Left colon (tissue), 2 donors: ENCODE results near the gene ABHD17B. TPM values are rescaled to one million over a fixed set of nuclear protein-coding genes. Genes with fewer than 3 reads are reported as not detected.

ENCODE experiments used
- ATAC-seq: fragments of 200-7000 bp; cut with Tn5 transposase; one replicate; pipeline ENCODE4 v1.9.1; 2020; ENCODE audit warnings: mild to moderate bottlenecking, moderate library complexity
- DNase-seq, 2 donors: peaks; one replicate each; pipeline ENCODE4 v3.0.0-alpha.2; 2020
- intact Hi-C, 2 donors: fragments of 100-400 bp; cut with DNase I in 1 of 2; cut with micrococcal nuclease in 1 of 2; formaldehyde crosslinking; loops; one replicate each; pipeline versions ENCODE4 v1.11.2 to v1.14.0; 2022; cut with DNase I, micrococcal nuclease
- total RNA-seq, 2 donors: library from RNA; stranded (reverse); fragmentation: NEBNext Ultra II Directional; extraction: Animal tissue kit (Norgen Biotek cat#: 25700); gene quantifications; one replicate each; pipeline ENCODE4 v1.2.1, GENCODE V29; 2021
- donor health status: DM: no; HTN: no; CAD: no.
- donor health status: DM: yes; HTN: yes; CAD: no.

The ABHD17B gene
- total RNA-seq, 2 donors from 2014 or later, result 28.1 to 33.2 TPM

DNA sequence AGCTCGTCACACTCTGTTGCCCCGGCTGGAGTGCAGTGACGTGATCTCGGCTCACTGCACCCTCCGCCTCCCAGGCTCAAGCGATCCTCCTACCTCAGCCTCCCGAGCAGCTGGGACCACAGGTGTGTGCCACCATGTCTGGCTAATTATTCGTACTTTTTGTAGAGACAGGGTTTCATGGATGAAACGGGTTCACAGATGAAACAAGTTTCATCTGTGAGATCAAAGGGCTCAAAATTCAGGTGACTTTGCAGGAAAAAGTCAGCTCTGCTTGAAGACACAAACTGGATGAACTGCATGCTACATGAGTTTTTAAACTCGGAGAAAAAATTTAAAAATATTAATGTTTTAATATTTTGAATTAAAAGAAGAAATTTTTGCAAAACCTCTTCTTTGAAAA, 24.5 kb downstream of the ABHD17B start:
- intact Hi-C loops, result no loop called here
- DNase-seq (no peak), ATAC-seq (no peak)

DNA sequence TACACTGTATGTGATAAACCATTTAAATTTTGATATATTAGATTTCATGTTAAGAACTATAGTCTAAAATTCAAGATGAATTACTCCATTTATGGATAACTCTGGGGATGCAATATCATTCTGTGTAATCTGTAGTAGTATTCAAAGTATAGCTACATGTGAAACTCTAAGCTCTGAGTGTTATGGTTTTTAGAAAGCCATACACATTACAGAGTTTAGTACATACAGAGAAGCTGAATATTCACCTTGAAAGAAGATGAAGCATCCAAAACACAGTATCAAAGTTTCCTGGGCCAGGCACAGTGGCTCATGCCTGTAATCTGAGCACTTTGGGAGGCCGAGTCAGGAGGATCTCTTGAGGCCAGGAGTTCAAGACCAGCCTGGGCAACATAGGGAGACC, 25.0 kb downstream of the ABHD17B start:
- intact Hi-C loops, result no loop called here
- DNase-seq (no peak), ATAC-seq (no peak)

DNA sequence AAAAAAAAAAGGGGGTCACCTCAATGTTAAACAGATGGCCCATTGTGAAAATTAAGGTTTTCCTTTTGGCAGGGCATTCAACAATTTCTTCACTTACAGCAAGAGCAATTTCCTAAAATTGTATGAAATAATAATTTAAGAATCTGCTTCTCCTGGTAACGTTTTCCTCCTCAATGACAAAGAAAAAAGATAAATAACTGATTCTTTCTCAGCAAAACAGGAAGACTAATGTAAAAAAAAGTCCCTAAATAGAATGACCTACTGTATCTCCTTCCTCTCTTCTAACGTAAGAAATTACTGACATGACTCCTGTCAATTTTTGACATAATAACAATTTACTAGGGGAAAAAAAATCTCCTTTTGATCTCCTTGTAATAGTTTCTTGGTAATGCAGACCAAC, 25.5 kb downstream of the ABHD17B start:
- ATAC-seq (no peak), DNase-seq (no peak)
- intact Hi-C loops, result no loop called here

DNA sequence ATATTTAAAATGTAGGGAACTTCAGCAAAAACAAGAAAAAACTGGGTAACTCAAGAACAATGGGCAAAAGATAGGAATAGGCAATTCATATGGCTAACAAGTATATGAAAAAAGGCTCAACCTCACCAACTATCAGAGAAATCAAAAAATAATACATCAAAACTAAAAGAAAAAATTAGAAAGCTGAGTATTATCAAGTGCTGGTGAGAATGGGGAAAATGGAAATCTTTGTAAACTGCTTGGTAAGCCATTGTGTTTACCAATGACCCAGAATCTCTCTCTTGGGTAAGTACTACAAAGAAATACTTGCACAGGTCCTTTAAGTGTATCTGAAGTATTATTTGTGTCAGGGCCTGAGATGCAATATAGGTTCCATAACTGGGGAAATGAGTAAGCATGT, 27.0 kb downstream of the ABHD17B start:
- DNase-seq, result no peak
- ATAC-seq, result no peak
- intact Hi-C loops, result no loop called here

DNA sequence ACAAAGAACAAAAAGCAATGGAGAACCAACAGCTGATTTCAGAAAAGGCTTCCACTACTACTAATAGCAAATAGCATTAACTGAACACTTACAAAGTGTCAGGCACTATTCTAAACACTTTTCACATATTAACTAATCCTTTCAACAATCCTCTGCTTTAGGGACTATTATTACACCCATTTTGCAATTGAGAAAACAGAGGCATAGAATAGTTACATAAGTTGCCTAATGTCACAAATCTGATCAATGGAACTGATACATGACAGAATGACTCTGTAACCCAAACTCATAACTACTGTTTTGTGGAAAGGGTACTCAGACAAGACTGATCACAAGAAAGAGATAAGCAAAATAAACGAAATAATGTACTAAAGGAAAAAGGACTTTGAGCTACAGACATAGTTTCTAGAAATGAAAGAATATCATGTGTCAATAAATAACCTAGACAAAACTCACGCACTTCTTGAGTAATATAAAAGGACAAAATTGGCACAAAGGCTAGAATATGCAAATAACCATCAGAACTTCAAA, 31.3 kb downstream of the ABHD17B start:
- DNase-seq (no peak), ATAC-seq (no peak)
- intact Hi-C loops, result no loop called here

DNA sequence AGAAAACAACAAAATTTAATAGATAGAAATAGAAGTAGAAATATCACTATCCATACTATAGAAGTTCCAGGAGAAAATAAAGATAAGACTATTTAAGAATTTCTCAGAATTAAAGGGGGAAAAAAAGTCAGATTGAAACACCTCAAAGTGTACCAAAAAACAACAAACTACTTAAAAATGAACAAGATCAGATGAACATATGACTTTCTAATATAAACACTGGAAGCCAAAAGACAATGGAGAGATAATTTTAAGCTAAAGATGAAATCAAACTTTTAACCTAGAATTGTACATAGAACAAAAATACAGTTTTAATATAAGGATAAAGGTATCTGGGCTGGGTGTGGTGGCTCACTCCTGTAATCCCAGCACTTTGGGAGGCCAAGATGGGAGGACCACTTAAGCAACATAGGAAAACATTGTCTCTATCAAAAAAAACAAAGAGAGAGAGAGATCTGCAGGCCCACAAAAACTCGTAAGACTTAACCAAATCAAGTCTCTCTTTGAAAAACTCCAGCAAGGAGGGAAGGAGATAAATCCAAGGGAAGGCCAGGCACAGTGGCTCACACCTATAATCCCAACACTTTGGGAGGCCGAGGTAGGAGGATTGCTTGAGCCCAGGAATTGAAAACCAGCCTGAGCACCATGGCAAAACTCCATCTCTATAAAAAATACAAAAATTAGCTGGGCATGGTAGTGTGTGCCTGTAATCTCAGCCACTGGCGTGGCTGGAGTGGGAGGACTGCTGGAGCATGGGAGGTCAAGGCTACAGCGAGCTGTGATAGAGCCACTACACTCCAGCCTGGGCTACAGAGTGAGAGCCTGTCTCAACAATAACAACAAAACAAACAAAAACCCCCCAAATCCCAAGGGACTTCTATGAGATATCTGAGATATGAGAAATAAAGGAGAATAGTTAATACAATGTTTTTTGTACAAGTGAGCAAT, 32.4 kb downstream of the ABHD17B start:
- no peak for ATAC-seq
- intact Hi-C loops, result no loop called here
- DNase-seq, result no peak

DNA sequence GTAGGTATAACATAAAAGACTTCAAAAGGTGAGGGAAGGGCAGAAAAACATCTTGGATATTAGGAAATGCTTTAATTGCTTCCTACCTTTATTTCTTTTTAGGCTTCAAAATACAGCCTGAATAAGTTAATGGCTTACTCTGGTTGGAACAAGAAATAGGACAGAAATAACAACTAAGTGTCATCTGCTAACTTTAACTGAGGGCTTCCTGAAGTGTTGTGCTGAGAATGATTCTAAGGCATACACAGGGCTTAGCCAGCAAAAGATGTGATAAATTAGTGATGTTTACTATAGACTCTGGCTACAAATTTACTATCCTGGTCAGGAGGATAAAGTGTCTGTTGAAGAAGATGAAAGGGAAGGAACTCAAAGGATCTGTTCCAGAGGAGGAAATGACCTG, 34.2 kb downstream of the ABHD17B start:
- intact Hi-C loops, result no loop called here
- no peak for DNase-seq
- no peak for ATAC-seq

DNA sequence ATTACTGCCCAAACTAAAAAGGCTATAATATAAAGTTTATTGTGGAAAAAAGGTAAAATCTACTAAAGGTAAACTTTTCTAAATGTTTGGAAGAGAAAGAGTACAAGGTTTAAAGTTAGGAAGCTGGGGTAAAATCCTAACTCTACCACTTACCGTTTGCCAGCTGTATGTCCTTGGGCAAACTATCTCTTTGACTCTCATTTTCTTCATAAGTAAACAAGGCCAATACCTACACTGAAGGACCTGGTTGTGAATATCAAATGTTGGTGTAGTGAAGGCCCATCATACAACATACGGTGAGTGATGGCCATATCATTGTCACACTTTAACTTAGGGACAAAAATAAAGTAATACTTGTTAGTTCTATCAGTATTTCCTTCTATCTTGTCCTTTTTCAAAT, 34.9 kb downstream of the ABHD17B start:
- intact Hi-C loops, result no loop called here
- no peak for ATAC-seq
- DNase-seq, result no peak

DNA sequence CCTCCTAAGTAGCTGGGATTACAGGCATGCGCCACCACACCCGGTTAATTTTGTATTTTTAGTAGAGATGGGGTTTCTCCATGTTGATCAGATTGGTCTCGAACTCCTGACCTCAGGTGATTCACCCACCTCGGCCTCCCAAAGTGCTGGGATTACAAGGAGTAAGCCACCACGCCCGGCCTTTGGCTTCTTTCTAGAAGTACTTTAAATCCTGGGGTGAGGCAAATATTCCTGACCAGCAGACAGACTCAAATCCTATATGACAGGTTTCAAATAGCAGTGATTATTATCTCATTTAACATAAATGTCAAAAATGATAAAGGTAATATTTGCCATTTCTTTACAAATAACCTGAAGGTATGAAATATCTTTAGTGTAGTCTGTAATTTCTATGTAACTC, 35.6 kb downstream of the ABHD17B start:
- intact Hi-C loops, result no loop called here
- ATAC-seq (no peak), DNase-seq (no peak)

DNA sequence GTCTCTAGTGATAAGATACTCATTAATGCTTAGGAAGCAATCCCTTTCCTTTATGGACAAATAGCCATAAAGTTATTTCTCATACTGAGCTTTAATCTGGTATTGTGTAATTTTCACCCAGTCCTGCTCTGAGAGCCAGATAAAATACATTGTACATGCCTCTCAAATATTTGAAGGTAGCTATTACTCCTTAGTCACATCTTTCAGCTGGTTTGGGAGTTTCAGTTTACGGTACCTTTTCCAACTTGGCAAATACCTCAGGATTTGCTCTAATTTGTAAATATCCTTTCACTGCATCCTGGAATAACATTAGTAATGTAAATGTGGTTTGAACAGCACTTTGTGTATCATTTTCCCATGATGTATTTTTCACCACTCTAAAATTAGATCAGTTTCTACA, 47.4 kb downstream of the ABHD17B start:
- intact Hi-C loops, result no loop called here
- DNase-seq (no peak), ATAC-seq (no peak)

DNA sequence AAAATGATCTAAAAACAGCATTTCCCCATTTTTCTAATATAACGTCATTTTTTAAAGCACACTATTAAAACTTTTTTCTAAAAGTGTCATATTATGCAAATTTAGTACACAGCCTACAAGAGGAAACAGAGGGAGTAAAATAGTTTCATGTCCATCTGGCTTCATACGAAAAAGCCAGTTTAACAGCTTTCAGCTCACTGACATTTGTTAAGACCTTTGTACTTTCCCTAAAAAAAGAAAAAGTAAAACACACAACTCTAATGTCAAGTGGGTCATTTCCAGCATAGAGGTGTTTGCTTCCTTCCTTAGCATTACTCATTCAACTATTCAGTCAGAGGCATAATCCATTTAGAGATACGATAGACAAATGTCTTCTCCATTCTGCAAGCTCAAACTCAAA, 49.4 kb downstream of the ABHD17B start:
- no peak for DNase-seq
- intact Hi-C loops, result no loop called here
- ATAC-seq, result peak; percentile 45

DNA sequence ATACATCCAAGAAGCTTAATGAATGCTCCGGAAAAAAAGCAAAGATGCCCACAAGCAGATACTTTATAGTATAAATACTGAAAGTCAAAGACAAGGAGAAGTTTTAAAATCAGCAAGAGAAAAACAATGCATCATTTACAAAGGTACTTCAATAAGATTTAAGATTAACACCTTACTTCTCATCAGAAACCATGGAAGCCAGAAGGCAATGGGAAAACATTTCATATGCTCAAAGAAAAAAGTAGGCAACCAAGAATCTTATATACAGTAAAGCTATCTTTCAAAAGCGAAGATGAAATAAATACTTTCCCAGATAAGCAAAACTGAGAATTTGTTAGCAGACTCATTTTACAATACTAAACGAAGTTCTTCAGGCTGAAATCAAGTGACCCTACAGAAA, 51.1 kb downstream of the ABHD17B start:
- no peak for DNase-seq
- no peak for ATAC-seq
- intact Hi-C loops, result no loop called here

DNA sequence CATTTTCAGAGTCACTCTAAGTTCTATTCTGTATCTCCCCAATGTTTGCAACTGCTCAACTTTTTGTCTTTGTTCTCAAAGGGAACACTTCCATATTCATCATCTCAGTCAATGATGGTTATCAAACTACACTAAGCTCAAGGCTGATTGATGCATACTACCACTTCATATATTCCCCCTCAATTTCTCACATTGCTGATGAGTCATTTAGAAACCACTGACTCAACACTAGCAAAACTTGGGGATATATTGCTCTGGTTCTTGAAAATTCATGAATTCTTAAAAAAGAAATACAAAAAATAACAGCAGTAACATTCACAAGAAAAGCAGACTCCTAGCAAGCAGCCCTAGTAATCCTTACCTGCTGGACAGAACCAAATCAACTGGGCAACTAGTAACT, 52.2 kb downstream of the ABHD17B start:
- intact Hi-C loops, result no loop called here
- DNase-seq (no peak), ATAC-seq (no peak)

DNA sequence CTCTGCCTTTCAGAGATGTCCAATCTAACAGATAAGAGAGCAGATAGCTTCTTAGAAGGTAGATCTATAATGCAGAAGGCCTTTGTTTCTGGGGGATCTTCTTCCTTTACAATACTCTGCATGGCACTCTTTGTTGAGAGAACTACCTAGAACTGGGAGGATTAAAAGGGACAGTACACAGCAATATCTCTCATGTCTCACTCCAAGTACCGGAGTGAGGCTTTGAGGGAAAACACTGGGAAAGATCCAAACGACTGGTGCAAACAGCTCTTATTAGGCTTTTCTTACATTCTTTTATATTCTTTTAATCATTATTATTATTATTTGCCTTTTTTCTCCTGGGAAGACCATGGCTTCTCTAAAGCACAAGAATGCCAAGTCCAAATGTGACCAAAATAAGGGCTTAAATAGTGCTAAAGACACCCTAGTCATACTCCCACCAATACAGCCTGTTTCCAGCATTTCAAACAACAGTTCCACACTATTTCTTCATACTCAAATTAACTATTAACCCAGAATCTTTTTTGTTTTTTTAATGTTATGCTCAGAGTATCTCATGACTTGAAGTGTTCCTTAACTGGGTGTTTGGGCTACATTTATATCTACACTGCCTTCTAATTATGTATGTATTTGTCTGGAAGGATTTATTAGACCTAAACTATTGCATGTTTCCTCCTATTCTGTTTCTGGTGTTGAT, 52.7 kb downstream of the ABHD17B start:
- DNase-seq (no peak), ATAC-seq (no peak)
- intact Hi-C loops, result no loop called here

DNA sequence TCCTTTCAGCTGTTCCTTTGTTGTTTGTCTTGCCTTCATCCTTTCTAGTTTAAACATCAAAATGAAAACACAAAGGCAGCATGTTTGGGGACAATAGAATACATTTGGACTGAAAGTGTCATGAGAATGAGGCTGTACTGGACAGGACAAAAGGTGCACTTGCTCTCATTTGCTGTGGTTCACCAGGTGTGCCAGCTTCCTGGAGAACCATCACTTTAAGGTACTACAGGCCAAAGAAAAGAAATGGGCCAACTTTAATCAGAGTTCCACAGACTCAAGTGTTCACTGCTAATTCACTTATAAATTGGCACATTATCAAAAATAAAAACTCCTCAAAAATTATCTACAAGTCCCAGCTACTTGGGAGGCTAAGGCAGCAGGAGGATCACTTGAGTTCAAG, 53.8 kb downstream of the ABHD17B start:
- no peak for DNase-seq
- intact Hi-C loops, result no loop called here
- no peak for ATAC-seq

DNA sequence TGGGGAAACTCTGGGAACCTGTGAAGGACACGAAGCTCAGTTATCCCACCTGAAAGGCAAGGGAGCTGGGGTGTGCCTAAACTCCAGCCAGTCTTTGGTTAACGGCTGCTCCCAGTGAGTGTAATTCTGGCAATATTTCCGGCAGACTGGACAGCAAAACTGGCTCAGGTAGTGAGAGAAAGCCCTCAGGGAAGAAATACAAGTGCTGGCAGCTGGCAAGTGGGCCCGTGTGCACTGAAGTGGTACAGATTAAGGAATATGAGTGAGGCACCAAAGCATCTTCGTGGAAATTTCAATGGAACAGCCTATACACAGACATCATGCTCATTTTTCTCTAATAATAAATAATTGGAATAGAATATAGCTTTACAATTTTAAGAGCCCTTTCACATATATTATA, 56.2 kb downstream of the ABHD17B start:
- no peak for DNase-seq

DNA sequence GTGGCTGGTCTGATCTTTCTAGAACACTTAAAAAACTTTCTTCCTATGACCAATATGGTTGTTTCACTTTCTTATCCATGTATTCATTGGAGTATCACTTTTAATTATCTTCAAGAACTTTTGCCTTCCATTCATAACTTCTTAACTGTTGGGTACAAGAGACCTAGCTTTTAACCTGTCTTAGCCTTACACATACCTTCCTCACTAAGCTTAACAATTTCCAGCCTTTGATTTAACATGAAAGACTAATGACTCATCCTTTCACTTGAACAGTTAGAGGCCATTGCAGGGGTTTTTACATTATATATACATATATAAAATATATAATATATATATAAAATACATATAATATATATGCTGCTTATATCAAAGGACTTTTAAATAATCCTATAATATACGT, 57.9 kb downstream of the ABHD17B start:
- DNase-seq (no peak), ATAC-seq (no peak)
- intact Hi-C loops, result no loop called here

More for the DNA sequence above, 56.2 kb downstream of the ABHD17B start:
- no peak for ATAC-seq
- intact Hi-C loops, result no loop called here

DNA sequence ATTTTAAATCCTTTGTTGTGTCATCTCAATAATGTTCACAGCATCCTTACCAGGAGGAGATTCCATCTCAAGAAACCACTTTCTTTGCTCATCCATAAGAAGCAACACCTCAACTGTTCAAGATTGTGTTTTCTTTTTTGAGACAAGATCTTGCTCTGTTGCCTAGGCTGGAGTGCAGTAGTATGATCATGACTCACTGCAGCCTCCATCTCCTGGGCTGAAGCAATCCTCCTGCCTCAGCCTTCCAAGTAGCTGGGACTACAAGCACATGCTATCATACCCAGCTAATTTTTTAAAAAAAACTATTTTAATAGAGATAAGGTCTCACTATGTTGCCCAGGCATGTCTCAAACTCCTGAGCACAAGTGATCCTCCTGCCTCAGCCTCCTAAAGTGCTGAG, 60.0 kb downstream of the ABHD17B start:
- no peak for DNase-seq
- no peak for ATAC-seq
- intact Hi-C loops, result no loop called here

DNA sequence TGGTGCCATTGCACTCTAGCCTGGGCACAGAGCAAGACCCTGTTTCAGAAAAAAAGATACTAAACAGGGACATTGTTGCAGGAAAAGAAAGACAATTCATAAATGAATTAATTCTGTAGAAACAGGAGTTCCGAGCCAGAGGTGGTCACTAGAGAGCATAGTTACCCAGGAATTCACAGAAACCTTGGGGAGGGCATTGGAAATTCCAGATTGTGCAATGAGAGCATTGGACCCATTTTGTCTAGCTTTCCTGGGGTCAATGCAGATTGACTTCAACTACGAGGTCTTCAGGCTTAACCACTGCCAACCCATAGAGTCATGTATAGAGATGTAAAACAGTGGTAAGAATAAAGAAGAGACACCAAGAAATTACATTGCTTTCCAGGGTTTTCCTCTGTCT, 63.1 kb downstream of the ABHD17B start:
- DNase-seq (no peak), ATAC-seq (no peak)
- intact Hi-C loops, result no loop called here

DNA sequence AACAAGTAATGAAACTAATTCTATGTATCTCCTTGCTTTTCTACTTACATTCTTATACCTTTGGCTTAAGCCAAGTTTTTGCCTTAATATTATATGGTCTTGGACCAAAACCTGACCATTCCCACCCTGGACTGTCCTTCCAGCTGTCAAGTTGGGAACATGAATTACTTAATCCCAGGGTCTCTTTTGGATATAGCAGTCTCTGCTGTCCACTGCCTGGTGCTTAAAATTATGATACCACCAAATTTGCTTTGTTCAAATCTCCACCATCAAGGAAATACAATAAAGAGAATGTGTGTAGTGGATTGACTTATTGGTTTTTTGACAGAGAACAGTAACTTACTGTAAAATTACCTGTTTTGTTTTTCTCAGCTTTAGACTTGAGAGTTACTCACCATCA, 66.2 kb downstream of the ABHD17B start:
- ATAC-seq (no peak), DNase-seq (no peak)
- intact Hi-C loops, result no loop called here
